Body of pancreas (tissue), 4 donors: ENCODE results near the gene ADCYAP1R1. TPM values are rescaled to one million over a fixed set of nuclear protein-coding genes. Genes with fewer than 3 reads are reported as not detected.

Source experiments
- ATAC-seq: fragments of 150-250 bp; one replicate; pipeline ENCODE4 v1.9.1; 2016
- DNase-seq, 4 donors: peaks; one replicate each; pipeline ENCODE4 v3.0.0-alpha.2; 2019
- H3K27ac ChIP-seq, 4 donors: fragments of 200-600 bp; sonication (generic); 1 replicate in 3 of 4; 2 replicates in 1 of 4; pipeline versions ENCODE4 v1.5.1 to v1.6.1; 2016 to 2019; ENCODE audit warnings: mild to moderate bottlenecking in 1 of 4, mixed read lengths in 1 of 4, moderate library complexity in 1 of 4
- H3K27me3 ChIP-seq, 2 donors: fragments of 200-600 bp; sonication (generic); one replicate each; pipeline ENCODE4 v1.6.0; 2016; ENCODE audit warnings: mild to moderate bottlenecking in 1 of 2
- H3K36me3 ChIP-seq, 2 donors: fragments of 200-600 bp; sonication (generic); replicated peaks in 1 of 2; 2 replicates each; pipeline ENCODE4 v1.5.1; 2016; ENCODE audit warnings: low read depth in 2 of 2; ENCODE audit not compliant: insufficient read depth in 1 of 2
- H3K4me1 ChIP-seq: fragments of 200-600 bp; sonication (generic); one replicate; pipeline ENCODE4 v1.6.0; 2016
- H3K4me3 ChIP-seq, 2 donors: fragments of 200-600 bp; sonication (generic); 1 replicate in 1 of 2; 2 replicates in 1 of 2; pipeline ENCODE4 v1.5.1; 2016 to 2019
- H3K9me3 ChIP-seq, 3 donors: fragments of 200-600 bp; sonication (generic); 1 replicate in 2 of 3; 2 replicates in 1 of 3; pipeline ENCODE4 v1.5.1; 2016
- POLR2A ChIP-seq, 3 donors: fragments of 450-650 bp; IDR thresholded peaks; one replicate each; pipeline ENCODE4 v1.6.1; 2016; ENCODE audit warnings: antibody characterized with exemption in 3 of 3, mild to moderate bottlenecking in 2 of 3
- WGBS, 2 donors: methylation state at CpG; one replicate each; pipeline ENCODE4 v1.1.5; 2017; 5-methylcytosine and 5-hydroxymethylcytosine counted together
- intact Hi-C: fragments of 100-400 bp; cut with DNase I; formaldehyde crosslinking; loops from one replicate; pipeline ENCODE4 v1.15.1; 2023
- total RNA-seq, 2 donors: library from RNA; depleted of rRNA; stranded (reverse); fragments of >200 nt; gene quantifications; one replicate each; pipeline ENCODE4 v1.1.0, GENCODE V29; 2016
- TF ChIP-seq, protein P1 (sequence below), 7 experiments: fragments of 450-650 bp in 4 of 7; fragments of 200-600 bp in 3 of 7; sonication (generic) in 3 of 7; IDR thresholded peaks; one replicate each; pipeline ENCODE4 v1.5.1; 2016 to 2019; ENCODE audit warnings: antibody characterized with exemption in 7 of 7

Gene ADCYAP1R1
- total RNA-seq, 2 donors from 2014 or later: 1.8 to 8.2 TPM

DNA sequence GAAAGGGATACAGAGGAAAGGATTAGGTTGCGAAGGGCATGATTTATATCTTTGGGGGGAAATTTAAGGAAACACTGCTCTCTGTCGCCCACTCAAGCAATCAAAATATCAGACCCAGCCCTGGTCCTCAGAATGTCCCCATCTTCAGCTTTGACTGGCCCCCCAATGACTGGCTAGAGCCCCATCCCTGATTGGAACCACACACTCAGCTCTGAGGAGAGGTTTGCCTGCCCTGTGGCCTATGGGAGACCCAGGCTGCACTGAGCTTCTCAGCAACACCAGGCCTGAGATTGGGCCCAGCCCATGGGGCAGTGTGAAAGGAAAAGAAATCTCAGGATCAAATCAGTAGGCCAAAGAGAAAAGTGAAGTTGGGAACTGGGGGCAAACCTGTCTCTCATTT, 69.5 kb downstream of the ADCYAP1R1 start:
- Histone ChIP-seq H3K9me3 (no peaks in the 10 kb centered on the region), H3K4me3 (no peak overlapping the region), H3K36me3 (no peaks in the 10 kb centered on the region), H3K4me1 (peaks cover 7% of the 10 kb centered on the region), H3K27ac (no peak overlapping the region), H3K27me3 (no peaks in the 10 kb centered on the region)
- WGBS, 2 donors: 90 to 96% methylated on average over 2 of the region's 2 CpGs
- no peak for ATAC-seq
- no peak for DNase-seq
- intact Hi-C loops: loop anchor here (5.0 kb wide), 1 partner anchor 139 kb away; no protein-coding TSS in a partner anchor
- TF ChIP-seq POLR2A (IDR thresholded peaks at IDR 0.05): no peak
- TF ChIP-seq, protein P1, sequence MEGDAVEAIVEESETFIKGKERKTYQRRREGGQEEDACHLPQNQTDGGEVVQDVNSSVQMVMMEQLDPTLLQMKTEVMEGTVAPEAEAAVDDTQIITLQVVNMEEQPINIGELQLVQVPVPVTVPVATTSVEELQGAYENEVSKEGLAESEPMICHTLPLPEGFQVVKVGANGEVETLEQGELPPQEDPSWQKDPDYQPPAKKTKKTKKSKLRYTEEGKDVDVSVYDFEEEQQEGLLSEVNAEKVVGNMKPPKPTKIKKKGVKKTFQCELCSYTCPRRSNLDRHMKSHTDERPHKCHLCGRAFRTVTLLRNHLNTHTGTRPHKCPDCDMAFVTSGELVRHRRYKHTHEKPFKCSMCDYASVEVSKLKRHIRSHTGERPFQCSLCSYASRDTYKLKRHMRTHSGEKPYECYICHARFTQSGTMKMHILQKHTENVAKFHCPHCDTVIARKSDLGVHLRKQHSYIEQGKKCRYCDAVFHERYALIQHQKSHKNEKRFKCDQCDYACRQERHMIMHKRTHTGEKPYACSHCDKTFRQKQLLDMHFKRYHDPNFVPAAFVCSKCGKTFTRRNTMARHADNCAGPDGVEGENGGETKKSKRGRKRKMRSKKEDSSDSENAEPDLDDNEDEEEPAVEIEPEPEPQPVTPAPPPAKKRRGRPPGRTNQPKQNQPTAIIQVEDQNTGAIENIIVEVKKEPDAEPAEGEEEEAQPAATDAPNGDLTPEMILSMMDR (IDR thresholded peaks at IDR 0.05): no peak

DNA sequence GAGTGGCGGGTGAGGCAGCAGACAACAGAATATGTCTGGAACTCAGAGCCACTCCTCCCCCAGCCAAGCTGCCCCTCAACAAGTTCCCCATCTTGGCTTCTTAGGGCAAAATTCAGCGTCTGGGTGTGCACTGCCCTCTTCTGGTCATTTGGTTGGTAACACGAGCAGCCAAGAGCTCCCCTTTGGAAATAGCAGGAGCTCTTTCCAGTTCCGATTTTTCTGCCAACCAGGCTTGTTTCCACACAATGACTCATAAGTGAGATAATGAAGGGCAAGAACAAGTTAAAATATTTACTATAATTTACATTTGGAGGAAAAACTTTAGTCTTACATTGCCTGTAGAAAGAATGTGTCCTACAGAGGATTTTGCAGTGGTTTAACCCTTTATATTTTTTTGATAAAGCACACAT, 70.5 kb downstream of the ADCYAP1R1 start:
- Histone ChIP-seq H3K27me3 (no peaks in the 10 kb centered on the region), H3K9me3 (no peaks in the 10 kb centered on the region), H3K4me1 (peaks cover 7% of the 10 kb centered on the region), H3K36me3 (no peaks in the 10 kb centered on the region), H3K27ac (no peak overlapping the region), H3K4me3 (no peak overlapping the region)
- WGBS, 2 donors: 0 to 3% methylated on average over 4 of the region's 4 CpGs
- intact Hi-C loops: loop anchor here (5.0 kb wide), 1 partner anchor 140 kb away; no protein-coding TSS in a partner anchor
- ATAC-seq: peak; percentile 82
- DNase-seq: peak; percentile 73 to 78 (median 76)
- TF ChIP-seq POLR2A (IDR thresholded peaks at IDR 0.05): no peak
- TF ChIP-seq, protein P1 (IDR thresholded peaks at IDR 0.05): peak; percentile 69 to 93 (median 87)

DNA sequence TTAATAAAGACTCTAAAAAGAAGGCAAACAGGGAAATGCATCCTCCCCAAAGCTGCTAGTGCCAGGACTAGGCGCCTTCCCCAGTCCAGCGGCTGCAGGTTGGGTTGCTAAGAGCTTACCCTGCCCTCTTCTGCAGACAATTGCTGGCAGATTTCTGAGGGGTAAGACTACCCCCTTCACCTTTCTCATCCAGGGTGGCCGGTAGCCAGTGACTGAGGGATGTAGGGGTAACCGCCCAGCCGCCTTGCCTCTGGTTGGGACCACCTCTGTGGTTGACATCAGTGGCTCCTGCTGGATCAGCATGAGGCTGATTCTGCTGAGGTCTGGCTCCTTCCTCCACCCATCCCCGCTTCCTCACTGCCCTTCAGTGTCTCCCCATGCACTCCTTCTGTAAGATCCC, 71.2 kb downstream of the ADCYAP1R1 start:
- no peaks in the 10 kb centered on the region for H3K9me3 ChIP-seq
- no peaks in the 10 kb centered on the region for H3K36me3 ChIP-seq
- ATAC-seq: no peak
- no peak for DNase-seq
- TF ChIP-seq, protein P1 (IDR thresholded peaks at IDR 0.05): no peak
- no peak for TF ChIP-seq POLR2A (IDR thresholded peaks at IDR 0.05)
- peaks cover 7% of the 10 kb centered on the region for H3K4me1 ChIP-seq
- no peak overlapping the region for H3K4me3 ChIP-seq
- no peak overlapping the region for H3K27ac ChIP-seq
- intact Hi-C loops: loop anchor here (5.0 kb wide), 1 partner anchor 141 kb away; no protein-coding TSS in a partner anchor
- no peaks in the 10 kb centered on the region for H3K27me3 ChIP-seq
- 81 to 87% methylated on average over 5 of the region's 6 CpGs for WGBS, 2 donors

DNA sequence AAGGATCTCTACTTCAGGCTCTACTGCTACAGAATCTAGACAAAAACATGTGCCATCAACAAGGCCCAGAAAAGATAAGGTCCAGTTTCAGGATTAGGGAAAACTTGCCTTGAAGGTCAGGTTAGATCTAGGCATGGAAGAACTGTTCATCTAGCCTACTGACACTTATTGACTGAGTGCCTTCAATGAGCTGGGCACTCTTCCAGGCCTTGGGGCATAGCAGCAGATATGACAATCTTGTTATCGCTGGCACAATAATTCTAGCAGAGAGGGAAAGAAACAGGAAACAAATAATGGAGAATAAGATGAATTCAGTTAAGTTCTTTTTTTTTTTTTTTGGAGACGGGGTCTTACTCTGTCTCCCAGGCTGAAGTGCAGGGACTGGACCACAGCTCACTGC, 71.6 kb downstream of the ADCYAP1R1 start:
- intact Hi-C loops: loop anchor here (5.0 kb wide), 1 partner anchor 141 kb away; no protein-coding TSS in a partner anchor
- DNase-seq (peak in 1 of 4 donors; percentile 27), ATAC-seq (no peak)
- 29 to 52% methylated on average over 2 of the region's 2 CpGs for WGBS, 2 donors
- Histone ChIP-seq H3K4me1 (peaks cover 7% of the 10 kb centered on the region), H3K36me3 (no peaks in the 10 kb centered on the region), H3K27ac (no peak overlapping the region), H3K4me3 (no peak overlapping the region), H3K9me3 (no peaks in the 10 kb centered on the region), H3K27me3 (no peaks in the 10 kb centered on the region)
- TF ChIP-seq POLR2A (IDR thresholded peaks at IDR 0.05): no peak
- TF ChIP-seq, protein P1 (IDR thresholded peaks at IDR 0.05): no peak

DNA sequence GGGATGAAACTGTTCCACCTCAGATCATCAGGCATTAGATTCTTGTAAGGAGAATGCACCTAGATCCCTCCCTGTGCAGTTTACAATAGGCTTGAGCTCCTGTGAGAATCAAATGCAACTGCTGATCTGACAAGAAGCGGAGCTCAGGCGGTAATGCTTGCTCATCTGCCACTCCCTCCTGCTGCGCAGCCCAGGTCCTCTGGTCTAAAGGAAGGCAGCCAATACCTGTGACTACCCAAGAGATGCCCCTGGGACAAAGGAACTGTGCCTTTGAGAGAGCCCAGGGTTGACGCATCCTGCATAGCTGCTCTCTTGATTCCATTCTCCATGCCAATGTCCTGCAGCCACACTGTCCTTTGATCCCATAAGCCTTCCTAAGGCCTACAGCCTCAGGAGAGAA, 73.1 kb downstream of the ADCYAP1R1 start:
- intact Hi-C loops: no loop called here
- DNase-seq: no peak

More for the DNA sequence above, 73.1 kb downstream of the ADCYAP1R1 start:
- 91 to 100% methylated on average over 3 to 4 of the region's 4 CpGs for WGBS, 2 donors
- Histone ChIP-seq H3K27me3 (no peaks in the 10 kb centered on the region), H3K36me3 (no peaks in the 10 kb centered on the region), H3K4me1 (peaks cover 7% of the 10 kb centered on the region), H3K4me3 (no peak overlapping the region), H3K9me3 (no peaks in the 10 kb centered on the region), H3K27ac (no peak overlapping the region)
- TF ChIP-seq, protein P1 (IDR thresholded peaks at IDR 0.05): no peak
- TF ChIP-seq POLR2A (IDR thresholded peaks at IDR 0.05): no peak
- no peak for ATAC-seq
